ENCODE data around the gene DISC1.
"Not testable (repeated sequence)": the region's sequence is repeated elsewhere in the genome, so short reads cannot be mapped to it uniquely, and the experiment has no call there.

The DISC1 gene

DNA sequence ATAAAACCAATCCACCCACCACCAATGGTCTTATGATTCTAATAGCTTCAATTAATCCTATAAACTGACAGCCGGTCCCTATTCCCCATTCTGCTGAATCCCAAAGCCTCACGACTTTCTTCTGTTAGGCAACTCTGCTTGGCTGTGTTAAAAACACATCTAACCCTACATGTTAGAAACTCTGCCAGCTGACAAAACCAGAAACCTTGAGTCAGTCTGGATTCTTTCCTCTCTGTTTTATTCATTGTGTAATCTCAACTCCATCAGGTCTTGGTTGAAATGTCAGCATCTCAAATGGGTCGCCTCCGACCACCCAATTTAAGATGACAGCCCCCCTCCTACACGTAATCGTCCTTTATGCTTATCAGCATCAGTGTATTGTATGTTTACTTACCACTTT lies 312.1 kb downstream of the DISC1 start:
- peak in 1 of 2 donors; percentile 49 for DNase-seq (ENCODE audit: low read depth in 2 of 2)
- no peak overlapping the region for H3K4me3 ChIP-seq (replicated peaks in 1 of 2; ENCODE audit: low read depth in 2 of 2, low read length in 2 of 2)
- TF ChIP-seq, protein P1, sequence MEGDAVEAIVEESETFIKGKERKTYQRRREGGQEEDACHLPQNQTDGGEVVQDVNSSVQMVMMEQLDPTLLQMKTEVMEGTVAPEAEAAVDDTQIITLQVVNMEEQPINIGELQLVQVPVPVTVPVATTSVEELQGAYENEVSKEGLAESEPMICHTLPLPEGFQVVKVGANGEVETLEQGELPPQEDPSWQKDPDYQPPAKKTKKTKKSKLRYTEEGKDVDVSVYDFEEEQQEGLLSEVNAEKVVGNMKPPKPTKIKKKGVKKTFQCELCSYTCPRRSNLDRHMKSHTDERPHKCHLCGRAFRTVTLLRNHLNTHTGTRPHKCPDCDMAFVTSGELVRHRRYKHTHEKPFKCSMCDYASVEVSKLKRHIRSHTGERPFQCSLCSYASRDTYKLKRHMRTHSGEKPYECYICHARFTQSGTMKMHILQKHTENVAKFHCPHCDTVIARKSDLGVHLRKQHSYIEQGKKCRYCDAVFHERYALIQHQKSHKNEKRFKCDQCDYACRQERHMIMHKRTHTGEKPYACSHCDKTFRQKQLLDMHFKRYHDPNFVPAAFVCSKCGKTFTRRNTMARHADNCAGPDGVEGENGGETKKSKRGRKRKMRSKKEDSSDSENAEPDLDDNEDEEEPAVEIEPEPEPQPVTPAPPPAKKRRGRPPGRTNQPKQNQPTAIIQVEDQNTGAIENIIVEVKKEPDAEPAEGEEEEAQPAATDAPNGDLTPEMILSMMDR (IDR thresholded peaks at IDR 0.05; ENCODE audit: low read depth, low read length) = no peak

DNA sequence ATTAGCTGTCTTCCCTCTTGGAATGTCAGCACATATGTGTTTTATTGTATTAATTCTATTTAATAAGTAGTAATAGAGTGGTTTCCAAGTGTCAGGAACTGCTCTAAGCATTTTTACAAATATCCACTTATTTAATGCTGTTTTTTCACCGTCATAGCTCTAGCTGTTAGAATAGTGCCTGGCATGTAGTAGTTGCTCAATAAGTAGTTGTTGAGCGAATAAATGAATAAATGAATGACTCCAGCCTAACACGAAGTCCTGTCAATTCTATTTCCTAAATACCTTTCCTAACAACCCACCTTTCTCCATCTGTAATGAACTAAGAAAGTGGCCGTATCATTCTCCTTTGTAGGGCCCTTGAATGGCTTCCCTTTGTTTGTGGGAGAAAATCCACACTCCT lies 312.5 kb downstream of the DISC1 start:
- DNase-seq (ENCODE audit: low read depth in 2 of 2) = no peak
- TF ChIP-seq, protein P1 (IDR thresholded peaks at IDR 0.05; ENCODE audit: low read depth, low read length) = no peak

DNA sequence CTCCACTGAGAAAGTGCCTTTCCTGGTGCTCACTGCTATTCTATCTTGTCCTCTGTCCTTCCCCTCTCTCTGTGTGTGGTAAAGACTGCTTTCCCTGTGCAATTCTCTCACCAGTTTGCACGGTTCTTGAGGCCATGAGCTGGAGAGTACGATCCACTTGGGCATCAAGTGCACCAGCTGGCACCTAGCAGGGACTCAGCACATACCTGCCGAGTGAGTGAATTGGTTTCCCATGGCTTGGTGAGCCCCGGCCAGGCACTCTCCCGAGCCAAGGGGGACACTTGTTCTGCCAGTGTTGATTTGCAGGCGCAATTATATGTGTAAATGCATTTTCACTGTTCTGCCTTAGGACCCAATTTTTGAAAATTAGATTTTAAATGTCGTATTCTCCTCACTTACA lies 313.5 kb downstream of the DISC1 start:
- H3K4me3 ChIP-seq (replicated peaks in 1 of 2; ENCODE audit: low read depth in 2 of 2, low read length in 2 of 2) = no peak overlapping the region
- TF ChIP-seq, protein P1 (IDR thresholded peaks at IDR 0.05; ENCODE audit: low read depth, low read length) = no peak
- no peak for DNase-seq (ENCODE audit: low read depth in 2 of 2)

More for the DNA sequence above, 312.5 kb downstream of the DISC1 start:
- no peak overlapping the region for H3K4me3 ChIP-seq (replicated peaks in 1 of 2; ENCODE audit: low read depth in 2 of 2, low read length in 2 of 2)

DNA sequence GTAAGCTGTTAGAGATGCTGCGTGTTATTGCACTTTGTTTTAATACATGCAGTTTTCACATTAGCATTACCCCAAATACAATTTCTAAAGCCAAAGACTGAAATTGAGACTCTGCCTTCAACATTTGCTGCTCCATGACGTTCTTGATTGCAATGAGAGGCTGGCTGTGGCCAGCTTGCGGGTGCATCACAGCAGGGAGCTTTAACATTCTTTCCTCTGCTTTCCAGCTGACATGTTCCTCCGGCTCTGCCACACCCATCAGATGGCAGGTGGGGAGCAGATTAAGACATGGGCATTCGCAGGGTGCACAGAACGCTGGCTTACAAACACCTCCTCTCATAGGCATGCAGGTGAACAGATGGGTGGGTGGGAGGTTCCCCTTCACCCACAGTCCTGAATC lies 314.1 kb downstream of the DISC1 start:
- no peak for DNase-seq (ENCODE audit: low read depth in 2 of 2)
- TF ChIP-seq, protein P1 (IDR thresholded peaks at IDR 0.05; ENCODE audit: low read depth, low read length) = no peak
- no peak overlapping the region for H3K4me3 ChIP-seq (replicated peaks in 1 of 2; ENCODE audit: low read depth in 2 of 2, low read length in 2 of 2)

DNA sequence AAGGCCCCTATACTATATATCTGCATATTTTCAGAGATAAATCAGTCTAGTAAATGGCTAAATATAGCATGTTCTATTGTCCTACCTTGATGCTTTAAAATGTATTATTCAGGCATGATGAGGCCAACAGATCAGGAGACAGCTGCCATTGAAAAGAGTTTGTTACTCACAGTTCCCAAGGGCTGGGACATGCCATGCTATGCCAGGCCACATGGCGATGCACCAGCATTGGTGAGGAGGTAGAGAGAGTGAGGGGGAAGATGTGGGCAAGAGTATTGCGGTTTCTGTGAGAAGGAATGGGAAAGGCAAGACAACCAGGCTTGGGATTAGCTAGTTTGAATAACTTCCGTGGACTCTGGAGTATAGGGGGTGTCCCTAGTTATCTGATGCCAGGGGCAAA lies 316.5 kb downstream of the DISC1 start:
- no peak for DNase-seq (ENCODE audit: low read depth in 2 of 2)
- H3K4me3 ChIP-seq (replicated peaks in 1 of 2; ENCODE audit: low read depth in 2 of 2, low read length in 2 of 2) = no peak overlapping the region
- TF ChIP-seq, protein P1 (IDR thresholded peaks at IDR 0.05; ENCODE audit: low read depth, low read length) = no peak

DNA sequence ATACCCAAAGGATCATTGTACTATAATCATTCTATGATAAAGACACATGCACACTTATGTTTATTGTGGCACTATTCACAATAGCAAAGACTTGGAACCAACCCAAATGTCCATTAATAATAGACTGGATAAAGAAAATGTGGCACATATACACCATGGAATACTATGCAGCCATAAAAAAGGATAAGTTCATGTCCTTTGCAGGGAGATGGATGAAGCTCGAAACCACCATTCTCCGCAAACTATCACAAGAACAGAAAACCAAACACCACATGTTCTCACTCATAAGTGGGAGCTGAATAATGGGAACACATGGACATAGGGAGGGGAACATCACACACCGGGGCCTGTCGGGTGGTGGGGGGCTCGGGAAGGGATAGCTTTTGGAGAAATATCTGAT lies 321.5 kb downstream of the DISC1 start:
- H3K4me3 ChIP-seq (replicated peaks in 1 of 2; ENCODE audit: low read depth in 2 of 2, low read length in 2 of 2); DNase-seq (ENCODE audit: low read depth in 2 of 2): not testable (repeated sequence)

DNA sequence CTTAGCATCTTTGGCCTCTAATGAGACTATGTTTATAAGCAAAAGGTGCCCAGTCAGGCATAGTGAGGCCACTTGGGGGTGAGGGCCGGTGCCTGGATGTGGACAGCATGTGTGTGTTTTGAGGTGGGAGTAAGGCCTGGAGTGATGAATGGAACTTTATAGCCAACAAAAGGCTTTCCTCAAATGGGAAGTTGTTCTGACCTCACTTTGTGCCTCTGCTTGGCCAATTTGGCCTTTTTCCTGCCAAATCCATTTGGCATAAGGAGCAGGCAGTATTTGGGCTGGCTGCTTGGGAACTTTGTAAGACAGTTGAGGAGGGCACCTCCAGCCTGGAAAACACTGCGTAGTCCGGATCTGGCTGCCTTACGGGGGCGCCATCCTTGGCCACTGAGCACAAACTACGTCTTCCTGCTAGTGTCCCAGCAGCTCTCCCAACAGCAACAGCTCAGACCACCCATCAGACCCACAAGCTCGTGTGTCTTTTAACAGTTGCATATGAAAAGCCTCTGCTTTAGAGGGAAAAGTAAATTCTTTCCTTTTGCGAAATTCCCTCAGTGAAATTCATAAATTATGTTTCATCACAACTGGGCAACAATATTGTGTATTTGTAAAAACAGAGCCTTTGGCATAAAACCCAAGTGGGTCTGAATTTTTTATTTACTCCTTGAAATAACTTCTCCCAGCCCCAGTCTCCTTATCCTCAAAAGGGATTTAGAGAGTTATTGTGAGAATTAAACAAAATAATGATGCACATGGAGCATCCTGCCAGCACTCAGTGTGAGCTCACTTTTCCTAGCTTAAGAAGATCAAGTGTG lies 322.9 kb downstream of the DISC1 start:
- DNase-seq (ENCODE audit: low read depth in 2 of 2) = peak in 1 of 2 donors; percentile 50
- TF ChIP-seq, protein P1 (IDR thresholded peaks at IDR 0.05; ENCODE audit: low read depth, low read length) = no peak
- H3K4me3 ChIP-seq (replicated peaks in 1 of 2; ENCODE audit: low read depth in 2 of 2, low read length in 2 of 2) = no peak overlapping the region

Data from cardiac fibroblast (primary cell).